Measurements from ENCODE around the gene ASB1. TPM values are rescaled to one million over a fixed set of nuclear protein-coding genes. Genes with fewer than 3 reads are reported as not detected.
A peak's percentile ranks its signal among the peaks of the same experiment; 100 is the strongest.

ASB1 gene
- total and polyA plus RNA-seq, 2 of the 13 experiments (the other 11 are each of a cell fraction or from before 2014, with no cell fraction given): 48.6 to 49.2 TPM

DNA sequence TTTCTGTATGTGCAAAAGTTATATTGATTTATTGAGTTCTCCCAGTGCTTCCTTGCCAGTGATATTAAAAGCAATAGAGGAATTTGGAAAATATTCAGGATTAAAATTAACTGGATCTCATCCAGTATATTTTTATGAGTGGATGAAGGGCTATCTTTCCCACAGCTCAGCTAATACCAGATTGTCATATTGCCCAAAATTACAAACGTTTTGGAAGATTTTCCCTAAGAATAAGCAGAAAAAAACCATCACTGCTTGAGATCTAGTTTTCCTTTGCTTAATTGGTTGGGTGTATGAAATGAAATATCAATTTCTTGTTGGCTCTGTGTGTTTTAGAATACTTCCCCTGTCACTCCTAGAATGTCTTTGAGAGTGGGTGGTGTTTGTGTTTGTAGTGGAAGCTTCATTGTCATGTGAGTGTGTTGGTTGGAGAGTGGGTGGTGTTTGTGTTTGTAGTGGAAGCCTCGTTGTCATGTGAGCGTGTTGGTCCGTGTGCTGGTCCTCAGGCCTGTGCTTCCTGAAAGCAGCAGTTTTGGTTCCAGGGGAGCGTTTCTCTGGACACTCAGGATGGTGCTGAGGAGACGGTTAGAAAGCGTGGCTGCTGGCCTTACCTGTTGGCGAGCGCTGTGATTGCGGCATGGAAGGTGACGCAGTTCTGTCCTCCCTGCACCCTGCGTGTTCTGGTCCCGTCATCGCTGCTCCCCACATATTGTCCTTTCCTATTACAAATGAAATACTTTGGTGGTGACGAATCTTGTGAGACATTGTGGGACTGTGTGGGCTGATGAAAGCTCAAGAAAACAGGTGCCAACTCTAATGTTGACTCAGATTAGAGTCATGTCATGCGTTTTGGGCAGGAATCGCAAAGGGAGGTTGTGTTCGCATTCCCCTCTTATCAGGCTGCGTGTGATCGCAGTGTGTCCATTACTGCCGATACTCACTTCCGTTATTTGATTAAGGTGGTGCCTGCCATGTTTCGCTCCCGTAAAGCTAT is 12.4 kb downstream of the ASB1 start:
- intact Hi-C loops (cut with micrococcal nuclease; ENCODE audit: unreplicated experiment): no loop called here
- H3K79me2 ChIP-seq (ENCODE audit: insufficient read depth, low read length): peaks cover 85% of the 10 kb centered on the region
- H3K4me1 ChIP-seq (ENCODE audit: insufficient read depth, low read length): peaks cover 58% of the 10 kb centered on the region
- ChIA-PET CTCF (ENCODE audit: low intra/inter-chr PET ratio, low total read pairs) (no interaction called here), POLR2A (interaction anchor here (1.1 to 1.3 kb wide), 2 partner anchors 10 to 11 kb away, joined by 3 read pairs; no protein-coding TSS in a partner anchor)
- H2AFZ ChIP-seq (ENCODE audit: low read length): no peak overlapping the region
- ATAC-seq (no peak), DNase-seq (ENCODE audit: low spot score) (no peak), FAIRE-seq (no peak)
- 91% methylated on average over 24 of the region's 24 CpGs for WGBS (ENCODE audit: low lambda C conversion rate)
- H3K9me3 ChIP-seq (ENCODE audit: low read length): no peaks in the 10 kb centered on the region
- no peak overlapping the region for H3K4me3 ChIP-seq (replicated peaks in 1 of 3; ENCODE audit: insufficient read depth in 1 of 3, low read depth in 2 of 3, low read length in 3 of 3)
- BruUV-seq (replicated peaks): no TSS peak
- H3K9ac ChIP-seq (ENCODE audit: insufficient read depth, low read depth, low read length): no peak overlapping the region
- H3K36me3 ChIP-seq (replicated peaks in 1 of 2; ENCODE audit: control insufficient read depth in 1 of 2, insufficient read depth in 2 of 2, low read length in 2 of 2): peaks cover 23 to 68% of the 10 kb centered on the region in 2 experiments
- in situ Hi-C loops (cut with HindIII; ENCODE audit: extremely low pct_ligation_motif_present, low pct_unique_long_range_greater_than_20kb): no loop called here
- peak overlapping the region; percentile 65 for H3K27ac ChIP-seq (ENCODE audit: extremely low read length, insufficient read depth, low read length)
- H4K20me1 ChIP-seq (ENCODE audit: insufficient read depth, low read length): peaks cover 10% of the 10 kb centered on the region
- no peaks in the 10 kb centered on the region for H3K27me3 ChIP-seq (ENCODE audit: control insufficient read depth in 1 of 2, insufficient read depth in 2 of 2, low read length in 2 of 2)
- no peak overlapping the region for H3K4me2 ChIP-seq (ENCODE audit: low read depth, low read length)
- no peak for TF ChIP-seq EZH2 (conservative IDR thresholded peaks at IDR 0.05; ENCODE audit: low read depth, low read length)
- TF ChIP-seq, protein P1, sequence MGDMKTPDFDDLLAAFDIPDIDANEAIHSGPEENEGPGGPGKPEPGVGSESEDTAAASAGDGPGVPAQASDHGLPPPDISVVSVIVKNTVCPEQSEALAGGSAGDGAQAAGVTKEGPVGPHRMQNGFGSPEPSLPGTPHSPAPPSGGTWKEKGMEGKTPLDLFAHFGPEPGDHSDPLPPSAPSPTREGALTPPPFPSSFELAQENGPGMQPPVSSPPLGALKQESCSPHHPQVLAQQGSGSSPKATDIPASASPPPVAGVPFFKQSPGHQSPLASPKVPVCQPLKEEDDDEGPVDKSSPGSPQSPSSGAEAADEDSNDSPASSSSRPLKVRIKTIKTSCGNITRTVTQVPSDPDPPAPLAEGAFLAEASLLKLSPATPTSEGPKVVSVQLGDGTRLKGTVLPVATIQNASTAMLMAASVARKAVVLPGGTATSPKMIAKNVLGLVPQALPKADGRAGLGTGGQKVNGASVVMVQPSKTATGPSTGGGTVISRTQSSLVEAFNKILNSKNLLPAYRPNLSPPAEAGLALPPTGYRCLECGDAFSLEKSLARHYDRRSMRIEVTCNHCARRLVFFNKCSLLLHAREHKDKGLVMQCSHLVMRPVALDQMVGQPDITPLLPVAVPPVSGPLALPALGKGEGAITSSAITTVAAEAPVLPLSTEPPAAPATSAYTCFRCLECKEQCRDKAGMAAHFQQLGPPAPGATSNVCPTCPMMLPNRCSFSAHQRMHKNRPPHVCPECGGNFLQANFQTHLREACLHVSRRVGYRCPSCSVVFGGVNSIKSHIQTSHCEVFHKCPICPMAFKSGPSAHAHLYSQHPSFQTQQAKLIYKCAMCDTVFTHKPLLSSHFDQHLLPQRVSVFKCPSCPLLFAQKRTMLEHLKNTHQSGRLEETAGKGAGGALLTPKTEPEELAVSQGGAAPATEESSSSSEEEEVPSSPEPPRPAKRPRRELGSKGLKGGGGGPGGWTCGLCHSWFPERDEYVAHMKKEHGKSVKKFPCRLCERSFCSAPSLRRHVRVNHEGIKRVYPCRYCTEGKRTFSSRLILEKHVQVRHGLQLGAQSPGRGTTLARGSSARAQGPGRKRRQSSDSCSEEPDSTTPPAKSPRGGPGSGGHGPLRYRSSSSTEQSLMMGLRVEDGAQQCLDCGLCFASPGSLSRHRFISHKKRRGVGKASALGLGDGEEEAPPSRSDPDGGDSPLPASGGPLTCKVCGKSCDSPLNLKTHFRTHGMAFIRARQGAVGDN (CRISPR knock-in tag; IDR thresholded peaks at IDR 0.05): peak; percentile 24; the same call in 1 of the 2 replicates
- peak; percentile 81 for TF ChIP-seq ZBTB38 (CRISPR knock-in tag; IDR thresholded peaks at IDR 0.05)
- TF ChIP-seq CCAR2 (optimal IDR thresholded peaks at IDR 0.05; ENCODE audit: low read depth, low read length): no peak
- 0 out of 2 replicates have a peak, but pooled peaks have one; percentile 24 for TF ChIP-seq NONO (IDR thresholded peaks at IDR 0.05)
- no peak for TF ChIP-seq NONO (CRISPR knock-in tag; conservative IDR thresholded peaks at IDR 0.05)
- no peak for TF ChIP-seq HNRNPH1 (optimal IDR thresholded peaks at IDR 0.05; ENCODE audit: low read depth, low read length)
- peak; percentile 46 for TF ChIP-seq PRPF4 (IDR thresholded peaks at IDR 0.05; ENCODE audit: low read depth, low read length, poor library complexity, severe bottlenecking)
- no peak for TF ChIP-seq NFKBIZ (CRISPR knock-in tag; IDR thresholded peaks at IDR 0.05)

Measured in HepG2 (cell line).